Stomach (tissue), 4 donors: Measurements from ENCODE around the gene P2RX1.

Experiments used
- EP300 ChIP-seq: sonication (generic); formaldehyde crosslinking; IDR thresholded peaks from one replicate; pipeline ENCODE4 v1.6.1; 2017; ENCODE audit warnings: antibody characterized with exemption
- TF ChIP-seq, protein P1 (sequence below), 7 experiments: fragments of 450-650 bp in 4 of 7; fragments of 200-600 bp in 3 of 7; sonication (generic) in 3 of 7; IDR thresholded peaks; one replicate each; pipeline ENCODE4 v1.5.1; 2016 to 2019; ENCODE audit warnings: antibody characterized with exemption in 7 of 7, control low read depth in 2 of 7, mild to moderate bottlenecking in 1 of 7

DNA sequence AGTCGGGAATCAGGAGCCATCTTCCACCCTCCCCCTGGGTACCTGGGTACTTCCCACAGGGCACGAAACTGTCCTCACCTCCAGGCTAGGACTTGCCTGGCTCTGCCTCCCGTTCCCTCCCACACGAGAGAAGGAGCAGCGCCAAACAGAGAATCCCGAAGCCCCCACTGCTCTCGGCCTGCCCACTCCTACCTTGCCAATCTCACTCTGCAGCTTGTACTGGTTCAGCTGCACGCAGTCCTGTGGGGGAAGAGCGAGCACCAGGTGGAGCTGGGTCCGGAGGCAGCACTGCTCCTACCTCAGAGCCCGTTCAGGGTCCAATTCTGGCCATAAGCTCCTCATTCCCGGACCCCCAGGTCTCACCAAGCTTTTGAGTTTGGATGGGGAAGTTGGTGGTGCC lies 32.1 kb downstream of the P2RX1 start:
- TF ChIP-seq, protein P1, sequence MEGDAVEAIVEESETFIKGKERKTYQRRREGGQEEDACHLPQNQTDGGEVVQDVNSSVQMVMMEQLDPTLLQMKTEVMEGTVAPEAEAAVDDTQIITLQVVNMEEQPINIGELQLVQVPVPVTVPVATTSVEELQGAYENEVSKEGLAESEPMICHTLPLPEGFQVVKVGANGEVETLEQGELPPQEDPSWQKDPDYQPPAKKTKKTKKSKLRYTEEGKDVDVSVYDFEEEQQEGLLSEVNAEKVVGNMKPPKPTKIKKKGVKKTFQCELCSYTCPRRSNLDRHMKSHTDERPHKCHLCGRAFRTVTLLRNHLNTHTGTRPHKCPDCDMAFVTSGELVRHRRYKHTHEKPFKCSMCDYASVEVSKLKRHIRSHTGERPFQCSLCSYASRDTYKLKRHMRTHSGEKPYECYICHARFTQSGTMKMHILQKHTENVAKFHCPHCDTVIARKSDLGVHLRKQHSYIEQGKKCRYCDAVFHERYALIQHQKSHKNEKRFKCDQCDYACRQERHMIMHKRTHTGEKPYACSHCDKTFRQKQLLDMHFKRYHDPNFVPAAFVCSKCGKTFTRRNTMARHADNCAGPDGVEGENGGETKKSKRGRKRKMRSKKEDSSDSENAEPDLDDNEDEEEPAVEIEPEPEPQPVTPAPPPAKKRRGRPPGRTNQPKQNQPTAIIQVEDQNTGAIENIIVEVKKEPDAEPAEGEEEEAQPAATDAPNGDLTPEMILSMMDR (IDR thresholded peaks at IDR 0.05): no peak
- no peak for TF ChIP-seq EP300
